Suppressor macrophage treated with lipopolysaccharide for 4 hours (primary cell): Measurements from ENCODE around the gene CENPS.
"Not testable (repeated sequence)": the region's sequence is repeated elsewhere in the genome, so short reads cannot be mapped to it uniquely, and the experiment has no call there.

Experiments used
- DNase-seq: peaks from one replicate; pipeline ENCODE4 v3.0.0-alpha.2; 2020

CENPS gene

DNA sequence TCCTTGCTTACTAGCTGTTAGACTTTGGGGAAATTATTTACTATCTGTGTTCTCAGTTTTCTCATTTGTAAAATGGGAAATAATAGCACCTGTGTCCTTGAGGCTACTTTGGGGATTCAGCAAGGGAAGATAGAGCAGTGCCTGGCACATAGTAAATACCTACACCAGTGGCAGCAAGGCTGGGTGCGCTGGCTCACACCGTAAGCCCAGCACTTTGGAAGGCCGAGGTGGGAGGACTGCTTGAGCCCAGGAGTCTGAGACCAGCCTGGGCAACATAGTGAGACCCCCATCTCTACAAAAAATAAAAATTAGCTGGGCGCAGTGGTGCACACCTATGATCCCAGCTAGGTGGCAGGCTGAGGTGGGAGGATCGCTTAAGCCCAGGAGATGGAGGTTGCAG, 8.6 kb upstream of the CENPS start:
- no peak for DNase-seq

DNA sequence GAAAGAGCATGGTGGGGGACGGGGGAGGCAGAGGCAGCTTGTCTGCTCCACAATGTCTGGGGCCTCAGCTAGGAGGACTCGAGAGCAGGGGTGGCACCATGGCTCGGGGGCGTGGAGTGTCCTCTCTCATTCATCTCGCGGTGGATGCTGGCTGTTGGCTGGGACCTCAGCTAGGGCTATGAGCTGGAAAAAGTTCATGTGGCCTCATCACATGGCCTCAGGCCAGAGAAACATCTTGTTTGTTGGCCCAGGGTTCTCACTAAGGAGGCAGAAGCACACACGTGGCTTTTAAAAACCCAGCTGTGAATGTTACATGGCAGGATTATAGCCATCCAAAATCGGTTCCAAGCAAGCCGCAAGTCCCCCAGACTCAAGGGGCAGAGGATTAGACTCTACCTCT, 6.2 kb upstream of the CENPS start:
- no peak for DNase-seq

DNA sequence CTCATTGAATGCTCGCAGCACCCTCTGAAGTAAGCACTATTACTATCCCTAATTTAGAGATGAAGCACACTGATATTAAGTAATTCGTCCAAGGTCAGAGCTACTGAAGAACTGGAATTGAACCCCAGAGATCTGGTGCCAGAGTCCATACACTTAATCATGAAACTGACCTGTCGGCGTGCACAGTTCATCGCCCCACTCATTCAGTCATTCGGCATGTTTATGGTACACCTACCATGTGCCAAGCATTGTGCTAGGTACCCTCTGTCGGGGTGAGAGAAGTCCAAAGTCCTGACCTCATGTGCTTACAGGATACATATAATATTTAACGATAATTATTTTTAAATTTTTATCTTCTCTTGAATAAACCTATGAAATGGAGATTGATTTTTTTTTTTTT, 5.6 kb upstream of the CENPS start:
- no peak for DNase-seq

DNA sequence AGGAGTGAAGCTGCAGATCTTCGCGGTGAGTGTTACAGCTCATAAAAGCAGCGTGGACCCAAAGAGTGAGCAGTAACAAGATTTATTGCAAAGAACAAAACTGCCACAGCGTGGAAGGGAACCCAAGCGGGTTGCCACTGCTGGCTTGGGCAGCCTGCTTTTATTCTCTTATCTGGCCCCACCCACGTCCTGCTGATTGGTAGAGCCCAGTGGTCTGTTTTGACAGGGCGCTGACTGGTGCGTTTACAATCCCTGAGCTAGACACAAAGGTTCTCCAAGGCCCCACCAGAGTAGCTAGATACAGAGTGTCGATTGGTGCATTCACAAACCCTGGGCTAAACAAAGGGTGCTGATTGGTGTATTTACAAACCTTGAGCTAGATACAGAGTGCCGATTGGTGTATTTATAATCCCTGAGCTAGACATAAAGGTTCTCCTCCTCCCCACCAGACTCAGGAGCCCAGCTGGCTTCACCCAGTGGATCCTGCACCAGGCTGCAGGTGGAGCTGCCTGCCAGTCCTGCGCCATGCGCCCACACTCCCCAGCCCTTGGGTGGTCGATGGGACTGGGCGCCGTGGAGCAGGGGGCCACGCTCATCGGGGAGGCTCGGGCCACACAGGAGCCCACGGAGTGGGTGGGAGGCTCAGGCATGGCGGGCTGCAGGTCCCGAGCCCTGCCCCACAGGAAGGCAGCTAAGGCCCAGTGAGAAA, 4.3 kb upstream of the CENPS start:
- DNase-seq = not testable (repeated sequence)

DNA sequence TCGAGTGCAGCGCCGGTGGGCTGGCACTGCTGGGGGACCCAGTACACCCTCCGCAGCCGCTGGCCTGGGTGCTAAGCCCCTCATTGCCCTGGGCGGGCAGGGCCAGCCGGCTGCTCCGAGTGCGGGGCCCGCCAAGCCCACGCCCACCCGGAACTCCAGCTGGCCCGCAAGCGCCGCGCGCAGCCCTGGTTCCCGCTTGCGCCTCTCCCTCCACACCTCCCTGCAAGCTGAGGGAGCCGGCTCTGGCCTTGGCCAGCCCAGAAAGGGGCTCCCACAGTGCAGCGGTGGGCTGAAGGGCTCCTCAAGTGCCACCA, 3.7 kb upstream of the CENPS start:
- not testable (repeated sequence) for DNase-seq

DNA sequence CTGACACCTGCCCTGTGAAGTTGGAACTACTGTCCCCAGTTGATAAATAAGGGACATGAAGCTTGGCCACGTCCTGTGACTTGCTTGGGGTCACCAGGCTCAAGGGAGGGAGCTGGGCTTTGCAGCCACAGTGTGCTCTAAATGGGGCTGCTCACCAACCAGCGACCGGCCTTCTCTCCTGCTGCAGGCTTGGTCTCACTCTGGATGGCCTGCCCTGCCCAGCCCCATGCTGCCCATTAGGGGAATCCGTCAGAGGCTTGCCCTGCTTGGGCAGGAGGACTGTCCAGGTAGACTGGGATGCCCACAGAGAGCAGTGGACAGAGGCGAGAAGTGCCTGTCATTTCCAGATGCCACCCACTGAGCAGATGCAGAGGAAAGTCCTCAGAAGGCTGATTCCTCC, 1.2 kb upstream of the CENPS start:
- no peak for DNase-seq

DNA sequence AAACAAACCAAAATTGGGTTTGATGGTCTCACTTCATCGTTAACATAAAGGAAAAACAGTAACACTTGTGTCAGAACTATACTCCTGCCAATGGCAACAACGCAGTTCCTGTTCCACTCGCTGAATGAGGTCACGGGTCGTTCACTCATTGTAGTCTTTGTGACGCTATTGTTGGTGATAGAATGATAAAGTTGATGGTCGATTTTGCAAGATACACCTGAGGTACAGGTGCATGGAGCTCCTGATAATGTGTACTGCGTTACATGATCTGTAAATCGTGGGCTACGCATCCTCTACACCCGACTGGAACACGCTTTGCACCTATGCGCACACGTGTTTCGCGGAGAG, 391 bp upstream of the CENPS start:
- DNase-seq = peak; percentile 56

DNA sequence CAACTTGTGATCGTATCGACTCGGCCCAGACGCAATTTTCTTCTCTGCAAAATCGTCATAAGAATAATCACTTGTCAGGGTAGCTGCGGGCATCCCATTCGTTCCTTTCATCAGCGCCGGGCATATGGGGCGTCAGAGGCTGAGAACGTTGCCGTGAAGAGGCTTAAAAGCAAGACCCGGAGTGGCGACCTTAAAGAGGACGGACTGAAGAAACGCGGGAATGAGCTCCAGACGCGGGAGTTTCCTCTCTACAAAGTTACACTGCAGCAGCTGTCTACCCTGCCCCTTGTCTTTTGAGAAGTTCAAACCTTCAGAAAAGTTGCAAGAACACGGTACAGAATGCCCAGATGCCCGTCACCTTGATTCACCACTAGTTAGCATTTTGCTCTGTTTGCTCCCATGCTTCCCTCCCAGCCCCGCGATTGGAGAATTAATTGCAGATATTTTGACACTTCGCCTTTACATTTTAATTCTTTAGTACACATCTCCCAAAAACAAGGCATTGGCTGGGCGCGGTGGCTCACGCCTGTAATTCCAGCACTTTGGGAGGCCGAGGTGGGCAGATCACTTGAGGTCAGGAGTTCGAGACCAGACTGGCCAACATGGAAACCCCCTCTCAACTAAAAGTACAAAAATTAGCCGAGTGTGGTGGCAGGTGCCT, 967 bp downstream of the CENPS start:
- DNase-seq = peak; percentile 20

DNA sequence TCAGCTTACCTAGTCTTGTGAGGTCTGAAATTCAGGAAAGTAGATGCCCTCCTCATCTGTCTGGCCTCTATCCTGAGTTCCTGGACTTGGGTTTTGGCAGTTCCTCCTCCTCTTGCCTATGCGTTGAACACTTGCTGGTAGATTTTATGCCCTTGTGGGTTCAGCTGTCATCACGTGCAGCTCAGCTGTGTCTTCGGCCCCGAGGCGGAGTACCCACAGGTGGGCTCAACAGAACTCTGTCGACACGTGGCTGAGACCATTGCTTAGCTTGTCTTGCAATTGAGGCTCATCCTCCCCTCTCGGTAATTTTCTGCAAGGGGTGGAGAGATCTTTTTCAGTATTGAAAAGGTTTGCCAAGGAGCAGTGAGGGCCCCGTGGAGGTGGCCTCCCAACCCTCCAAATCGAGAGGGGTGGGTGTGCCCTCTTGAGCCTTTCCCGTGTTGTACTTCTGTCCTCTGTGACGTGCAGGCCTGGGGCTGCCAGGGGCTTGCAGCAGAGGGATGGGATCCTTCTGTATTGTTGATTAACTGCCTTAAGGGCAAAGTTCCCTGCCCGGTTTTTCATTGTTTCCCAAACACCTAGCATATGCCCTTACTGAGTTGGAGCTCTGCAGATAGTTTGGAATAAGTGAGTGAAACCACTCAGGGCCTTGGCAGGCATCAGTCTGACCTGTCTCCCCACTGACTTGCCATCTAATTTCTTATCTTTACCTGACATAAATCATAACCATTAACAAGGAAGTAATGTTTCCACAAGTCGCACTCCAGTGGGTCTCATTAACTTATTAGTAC, 2.9 kb downstream of the CENPS start:
- no peak for DNase-seq

DNA sequence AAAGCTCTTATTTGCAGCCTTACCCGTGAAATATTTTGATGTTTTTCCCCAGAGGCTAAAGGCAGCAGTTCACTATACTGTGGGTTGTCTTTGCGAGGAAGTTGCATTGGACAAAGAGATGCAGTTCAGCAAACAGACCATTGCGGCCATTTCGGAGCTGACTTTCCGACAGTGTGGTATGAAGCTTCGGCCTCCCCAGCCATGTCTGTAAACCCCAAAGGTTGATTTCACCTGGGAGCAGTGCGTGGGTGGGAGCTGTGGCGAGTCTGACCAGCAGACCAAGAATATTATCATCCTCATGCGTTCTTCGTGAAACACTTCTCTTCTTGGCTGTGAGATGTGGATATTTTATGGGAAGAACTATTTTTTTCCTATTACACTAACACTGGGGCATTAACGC, 3.6 kb downstream of the CENPS start:
- no peak for DNase-seq

DNA sequence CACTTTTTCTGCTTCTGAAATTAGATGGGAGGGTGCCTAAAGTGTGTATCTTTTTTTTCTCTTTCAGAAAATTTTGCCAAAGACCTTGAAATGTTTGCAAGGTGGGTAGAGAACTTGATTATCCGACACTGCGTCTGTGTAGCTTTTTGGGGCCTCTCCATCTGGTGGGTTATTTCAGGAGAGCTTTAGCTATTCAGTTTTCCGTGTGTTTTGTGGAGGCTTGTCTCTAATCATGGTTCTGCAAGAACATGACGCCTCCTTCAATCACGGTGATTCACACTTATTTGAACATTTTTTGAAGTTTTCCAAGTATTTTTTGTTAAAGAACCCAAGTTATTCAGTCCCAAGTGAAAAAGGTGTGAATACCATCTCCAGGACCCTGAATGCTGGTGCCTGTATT, 4.4 kb downstream of the CENPS start:
- no peak for DNase-seq

DNA sequence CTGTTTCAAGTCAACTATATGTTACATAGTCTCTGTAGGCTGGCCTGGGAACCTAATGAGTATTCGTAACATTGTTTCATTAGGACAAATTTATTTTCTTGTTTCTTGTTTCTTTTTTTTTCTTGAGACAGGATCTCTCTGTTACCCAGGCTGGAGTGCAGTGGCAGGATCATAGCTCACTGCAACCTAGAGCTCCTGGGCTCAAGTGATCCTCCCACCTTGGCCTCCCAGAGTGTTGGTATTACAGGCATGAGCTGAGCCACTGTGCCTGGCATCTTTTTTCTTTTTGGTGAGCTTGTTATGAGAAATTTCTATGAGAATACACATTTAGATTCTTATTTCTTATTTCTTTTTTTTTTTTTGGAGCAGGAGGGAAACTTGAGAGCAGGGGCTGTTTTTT, 6.8 kb downstream of the CENPS start:
- DNase-seq = no peak

DNA sequence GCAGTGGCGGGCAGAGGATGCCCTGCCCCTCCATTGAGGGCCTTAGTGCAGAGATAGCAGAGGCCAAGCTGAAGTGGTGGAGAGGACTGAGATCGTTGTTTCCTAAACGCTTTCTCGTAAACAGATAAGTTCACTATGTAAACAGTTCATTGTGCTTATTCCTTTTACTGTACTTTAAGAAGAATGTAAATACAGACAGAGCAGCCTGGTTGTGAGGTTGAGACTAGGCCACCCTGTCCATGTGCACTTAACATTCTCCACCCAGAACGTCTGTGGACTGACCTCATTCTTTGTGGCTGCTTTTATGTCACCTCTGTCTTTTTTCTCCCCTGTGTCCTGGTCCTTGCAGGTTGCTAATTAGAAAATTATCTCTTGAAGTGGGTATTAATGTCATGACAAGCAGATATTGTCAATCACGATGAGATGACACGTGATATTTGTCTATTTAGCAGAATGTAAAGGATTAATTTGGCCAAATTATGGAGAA, 8.5 kb downstream of the CENPS start:
- no peak for DNase-seq

DNA sequence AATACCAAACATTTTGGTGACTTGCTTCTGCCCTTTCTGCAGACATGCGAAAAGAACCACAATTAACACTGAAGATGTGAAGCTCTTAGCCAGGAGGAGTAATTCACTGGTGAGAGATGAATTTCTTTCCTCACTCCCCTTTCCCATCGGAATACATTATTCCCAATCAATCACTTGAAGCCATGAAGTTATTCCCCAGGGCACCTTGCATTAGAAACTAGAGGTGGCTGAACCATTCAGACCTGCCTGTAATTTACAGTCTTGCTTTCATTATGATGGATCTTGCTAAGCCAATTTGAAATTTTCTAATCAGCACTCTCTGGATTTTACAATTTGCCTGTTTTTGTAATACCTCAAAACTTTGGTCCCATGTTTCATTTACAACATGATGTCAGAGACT, 10.1 kb downstream of the CENPS start:
- DNase-seq = no peak

DNA sequence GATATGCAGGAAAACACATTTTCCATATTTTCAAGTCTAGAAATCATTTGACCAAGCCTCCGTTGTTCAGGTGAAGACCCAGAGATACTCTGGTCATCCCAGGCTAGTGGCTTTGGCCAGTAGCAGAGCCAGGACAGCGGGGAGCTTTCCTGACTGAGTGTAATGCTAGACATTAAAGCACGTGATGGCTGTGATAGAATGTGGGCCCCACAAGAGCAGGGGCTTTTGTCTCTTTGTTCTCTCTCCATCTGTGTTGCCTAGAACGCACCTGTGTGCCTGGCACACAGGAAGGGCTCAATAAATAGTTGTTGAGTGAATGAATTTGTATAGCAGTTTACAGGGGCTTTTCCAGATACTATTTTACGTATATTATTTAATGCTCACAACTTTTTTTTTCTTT, 10.6 kb downstream of the CENPS start:
- no peak for DNase-seq

DNA sequence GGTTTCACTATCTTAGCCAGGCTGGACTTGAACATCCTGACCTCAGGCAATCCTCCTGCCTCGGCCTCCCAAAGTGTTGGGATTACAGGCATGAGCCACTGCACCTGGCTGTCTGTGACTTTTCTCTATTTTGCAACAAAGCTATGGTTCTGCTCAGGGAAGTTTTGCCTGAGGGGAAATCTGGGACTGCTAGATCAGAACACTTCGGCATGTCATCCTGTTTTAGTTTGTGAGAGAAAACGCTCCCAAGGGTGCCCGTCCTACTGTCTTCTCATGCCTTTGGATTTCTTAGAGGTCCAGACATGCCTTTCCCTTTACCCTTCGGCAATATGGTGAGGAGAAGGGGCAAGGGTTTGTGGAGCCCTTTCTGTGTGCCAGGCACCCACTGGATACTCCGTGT, 14.0 kb downstream of the CENPS start:
- no peak for DNase-seq

DNA sequence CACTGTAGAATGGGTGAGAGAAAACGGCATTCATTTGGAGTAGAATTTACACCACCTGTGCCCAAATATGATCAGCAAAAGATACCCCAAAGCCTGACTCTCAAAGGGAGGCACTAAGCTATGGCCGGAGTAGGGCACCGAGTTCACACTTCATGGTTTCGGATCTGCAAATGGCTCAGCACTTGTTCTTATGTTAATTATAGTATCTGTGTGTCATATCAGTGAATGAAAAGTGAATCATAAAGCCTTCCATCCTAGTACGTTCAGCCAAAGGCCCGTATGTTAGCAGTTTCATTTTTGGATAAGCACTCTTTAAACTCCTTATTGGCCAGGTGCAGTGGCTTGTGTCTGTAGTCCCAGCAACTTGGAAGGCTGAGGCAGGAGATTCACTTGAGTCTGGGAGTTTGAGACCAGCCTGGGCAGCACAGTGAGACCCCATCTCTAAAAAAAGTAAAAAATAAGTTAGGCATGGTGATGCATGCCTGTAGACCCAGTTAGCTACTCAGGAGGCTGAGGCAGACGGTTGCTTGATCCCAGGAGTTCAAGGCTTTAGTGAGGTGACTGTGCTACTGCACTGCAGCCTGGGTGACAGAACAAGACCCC, 14.7 kb downstream of the CENPS start:
- DNase-seq = no peak

DNA sequence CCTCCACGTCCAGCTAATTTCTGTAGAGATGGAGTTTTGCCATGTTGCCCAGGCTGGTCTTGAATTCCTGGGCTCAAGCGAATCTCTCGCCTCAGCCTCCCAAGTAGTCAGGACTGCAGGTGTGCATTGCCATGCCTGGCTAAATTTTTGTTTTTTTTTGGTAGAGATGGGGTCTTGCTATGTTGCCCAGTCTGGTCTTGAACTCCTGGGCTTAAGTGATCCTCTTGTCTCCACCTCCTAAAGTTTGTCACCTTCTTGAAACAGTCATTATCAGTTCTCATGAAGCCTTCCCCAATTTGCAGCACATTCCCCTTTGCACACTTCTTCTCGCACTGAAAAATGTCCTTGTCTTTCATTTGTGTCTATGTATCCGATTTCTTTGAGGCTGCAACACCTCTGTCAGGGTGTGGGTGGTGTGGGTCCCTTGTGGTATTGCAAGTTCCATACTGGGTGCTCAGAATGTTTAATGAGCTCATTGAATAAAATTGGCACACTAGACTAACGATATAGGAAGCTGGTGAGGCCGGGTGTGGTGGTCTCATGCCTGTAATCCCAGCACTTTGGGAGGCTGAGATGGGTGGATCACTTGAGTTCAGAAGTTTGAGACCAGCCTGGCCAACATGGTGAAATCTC, 16.7 kb downstream of the CENPS start:
- no peak for DNase-seq

DNA sequence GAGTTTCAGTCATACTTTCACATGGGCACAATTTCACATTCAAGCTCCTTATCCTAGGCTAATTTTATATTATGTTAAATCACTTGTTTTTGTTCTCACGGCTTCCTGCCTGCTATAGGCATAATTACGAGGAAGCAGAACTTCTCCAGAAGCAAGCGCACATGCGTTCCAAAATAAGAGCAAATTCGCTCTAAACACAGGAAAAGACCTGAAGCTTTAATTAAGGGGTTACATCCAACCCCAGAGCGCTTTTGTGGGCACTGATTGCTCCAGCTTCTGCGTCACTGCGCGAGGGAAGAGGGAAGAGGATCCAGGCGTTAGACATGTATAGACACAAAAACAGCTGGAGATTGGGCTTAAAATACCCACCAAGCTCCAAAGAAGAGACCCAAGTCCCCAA, 19.5 kb downstream of the CENPS start, which contains the start of gene CORT:
Gene CORT, plus strand, starts transcription at position 281 of the 400 bp plus-strand sequence. CDS start 193 bp downstream, outside the sequence.
- no peak for DNase-seq

DNA sequence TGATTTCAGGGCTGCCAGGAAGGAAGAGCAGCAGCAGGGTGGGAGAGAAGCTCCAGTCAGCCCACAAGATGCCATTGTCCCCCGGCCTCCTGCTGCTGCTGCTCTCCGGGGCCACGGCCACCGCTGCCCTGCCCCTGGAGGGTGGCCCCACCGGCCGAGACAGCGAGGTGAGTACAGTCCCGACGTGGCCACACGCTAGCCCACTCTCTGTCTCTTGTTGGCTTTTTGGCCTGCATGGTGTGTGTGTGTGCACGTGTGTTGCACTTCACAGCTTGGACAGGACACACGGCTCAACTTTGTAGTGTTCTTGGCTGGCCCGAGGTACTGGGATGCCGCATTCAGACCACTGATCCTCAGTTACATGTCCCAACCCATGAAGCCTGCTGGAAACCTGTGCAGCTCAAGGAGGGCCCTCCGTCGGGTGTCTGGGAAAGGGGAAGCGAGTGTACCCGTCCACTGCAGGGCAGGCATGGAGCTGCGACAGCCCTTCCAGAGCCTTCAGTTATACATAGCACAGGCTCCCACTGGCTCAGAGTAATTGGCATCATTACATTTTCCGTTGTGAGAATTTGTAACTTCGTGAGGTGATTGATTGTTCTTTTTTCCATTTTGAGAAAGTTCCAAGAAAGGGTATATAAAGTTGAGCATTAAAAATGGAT, 20.1 kb downstream of the CENPS start:
- DNase-seq = no peak

DNA sequence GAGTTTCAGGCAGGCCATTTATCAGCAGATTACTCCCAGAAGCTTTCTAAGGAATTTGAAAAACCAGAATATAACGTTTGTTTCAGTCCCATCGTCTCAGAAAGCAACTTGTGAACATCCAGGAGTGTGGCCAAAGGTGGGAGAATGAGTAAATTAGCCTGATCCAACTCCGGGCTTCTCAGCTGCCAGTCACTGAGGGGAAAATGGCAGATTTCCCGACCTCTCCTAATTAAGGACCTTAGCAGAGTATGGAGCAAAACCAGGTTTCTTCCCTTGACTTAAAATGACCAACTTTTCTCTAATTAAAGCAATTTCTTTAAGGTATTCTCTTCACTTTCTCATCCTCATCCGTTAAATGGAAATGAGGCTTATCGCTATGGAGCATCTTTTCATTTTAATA, 20.6 kb downstream of the CENPS start:
- no peak for DNase-seq

DNA sequence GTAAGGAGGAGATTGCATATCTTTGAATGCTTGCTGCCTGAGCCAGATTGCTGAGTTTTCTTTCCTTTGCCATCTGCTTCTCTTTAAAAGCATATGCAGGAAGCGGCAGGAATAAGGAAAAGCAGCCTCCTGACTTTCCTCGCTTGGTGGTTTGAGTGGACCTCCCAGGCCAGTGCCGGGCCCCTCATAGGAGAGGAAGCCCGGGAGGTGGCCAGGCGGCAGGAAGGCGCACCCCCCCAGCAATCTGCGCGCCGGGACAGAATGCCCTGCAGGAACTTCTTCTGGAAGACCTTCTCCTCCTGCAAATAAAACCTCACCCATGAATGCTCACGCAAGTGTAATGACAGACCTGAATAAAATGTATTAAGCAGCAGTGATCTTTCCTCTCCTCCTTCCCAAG, 21.1 kb downstream of the CENPS start:
- no peak for DNase-seq

DNA sequence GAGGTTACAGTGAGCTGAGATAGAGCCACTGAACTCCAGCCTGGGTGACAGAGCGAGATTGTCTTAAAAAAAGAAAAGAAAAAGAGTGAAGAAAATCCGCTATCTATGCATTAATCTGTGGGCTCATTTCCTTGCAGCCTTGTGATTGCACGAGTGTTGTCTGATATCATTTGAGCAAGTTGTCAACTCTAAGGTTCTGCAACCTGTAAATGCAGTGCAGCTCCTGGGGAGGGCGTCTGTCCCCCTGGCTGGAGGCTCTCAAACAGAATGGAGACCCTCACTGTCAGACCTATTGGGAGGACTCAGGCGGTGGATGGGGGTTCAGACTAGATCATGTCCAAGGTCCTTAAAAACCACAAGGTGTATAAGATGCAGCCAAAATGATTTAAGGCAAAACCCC, 25.8 kb downstream of the CENPS start:
- DNase-seq = no peak
